HG02642 (cell line): ENCODE data around the gene RNF130.

Source experiments
- ATAC-seq: cut with Tn5 transposase; IDR thresholded peaks from one replicate; pipeline ENCODE4 v1.9.1; 2021; ENCODE audit warnings: mild to moderate bottlenecking; ENCODE audit not compliant: unreplicated experiment, poor library complexity

RNF130 gene, protein sequence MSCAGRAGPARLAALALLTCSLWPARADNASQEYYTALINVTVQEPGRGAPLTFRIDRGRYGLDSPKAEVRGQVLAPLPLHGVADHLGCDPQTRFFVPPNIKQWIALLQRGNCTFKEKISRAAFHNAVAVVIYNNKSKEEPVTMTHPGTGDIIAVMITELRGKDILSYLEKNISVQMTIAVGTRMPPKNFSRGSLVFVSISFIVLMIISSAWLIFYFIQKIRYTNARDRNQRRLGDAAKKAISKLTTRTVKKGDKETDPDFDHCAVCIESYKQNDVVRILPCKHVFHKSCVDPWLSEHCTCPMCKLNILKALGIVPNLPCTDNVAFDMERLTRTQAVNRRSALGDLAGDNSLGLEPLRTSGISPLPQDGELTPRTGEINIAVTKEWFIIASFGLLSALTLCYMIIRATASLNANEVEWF

DNA sequence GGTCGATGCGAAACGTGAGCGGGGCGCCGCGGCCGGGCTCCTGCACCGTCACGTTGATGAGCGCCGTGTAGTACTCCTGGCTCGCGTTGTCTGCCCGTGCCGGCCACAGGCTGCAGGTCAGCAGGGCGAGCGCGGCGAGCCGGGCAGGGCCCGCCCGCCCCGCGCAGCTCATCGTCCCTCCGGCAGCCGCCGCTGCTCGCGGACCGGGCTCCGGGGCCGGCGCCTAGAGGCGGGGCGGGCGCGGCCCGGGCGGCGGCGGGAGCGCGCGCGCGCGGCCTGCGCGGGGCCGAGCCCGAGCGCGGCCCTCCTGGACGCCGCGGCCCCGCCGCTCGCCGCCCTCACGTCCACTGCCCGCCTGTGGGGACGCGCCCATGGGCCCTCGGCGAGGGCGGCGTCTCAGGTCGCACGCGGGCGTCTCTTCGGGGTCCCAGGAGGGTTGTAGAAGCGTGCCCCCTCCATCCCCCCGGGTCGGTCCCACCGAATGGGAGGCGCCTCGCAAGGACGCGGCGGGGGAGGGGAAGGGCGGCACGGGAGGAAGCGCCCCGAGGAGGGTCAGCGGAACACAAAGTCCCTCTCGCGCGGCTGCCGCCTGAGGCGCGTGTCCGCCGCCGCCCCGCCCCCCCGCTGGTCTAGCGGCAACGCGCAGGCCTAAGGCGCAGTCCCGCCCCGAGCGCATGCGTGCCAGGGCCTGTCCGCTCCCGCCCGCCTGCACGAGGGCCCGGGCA is at the start of gene RNF130:
TSS of gene RNF130 (minus strand) at position 229 of the 725 bp plus-strand sequence. CDS start at position 172, 57 bp downstream.
- ATAC-seq, result peak; percentile 54

DNA sequence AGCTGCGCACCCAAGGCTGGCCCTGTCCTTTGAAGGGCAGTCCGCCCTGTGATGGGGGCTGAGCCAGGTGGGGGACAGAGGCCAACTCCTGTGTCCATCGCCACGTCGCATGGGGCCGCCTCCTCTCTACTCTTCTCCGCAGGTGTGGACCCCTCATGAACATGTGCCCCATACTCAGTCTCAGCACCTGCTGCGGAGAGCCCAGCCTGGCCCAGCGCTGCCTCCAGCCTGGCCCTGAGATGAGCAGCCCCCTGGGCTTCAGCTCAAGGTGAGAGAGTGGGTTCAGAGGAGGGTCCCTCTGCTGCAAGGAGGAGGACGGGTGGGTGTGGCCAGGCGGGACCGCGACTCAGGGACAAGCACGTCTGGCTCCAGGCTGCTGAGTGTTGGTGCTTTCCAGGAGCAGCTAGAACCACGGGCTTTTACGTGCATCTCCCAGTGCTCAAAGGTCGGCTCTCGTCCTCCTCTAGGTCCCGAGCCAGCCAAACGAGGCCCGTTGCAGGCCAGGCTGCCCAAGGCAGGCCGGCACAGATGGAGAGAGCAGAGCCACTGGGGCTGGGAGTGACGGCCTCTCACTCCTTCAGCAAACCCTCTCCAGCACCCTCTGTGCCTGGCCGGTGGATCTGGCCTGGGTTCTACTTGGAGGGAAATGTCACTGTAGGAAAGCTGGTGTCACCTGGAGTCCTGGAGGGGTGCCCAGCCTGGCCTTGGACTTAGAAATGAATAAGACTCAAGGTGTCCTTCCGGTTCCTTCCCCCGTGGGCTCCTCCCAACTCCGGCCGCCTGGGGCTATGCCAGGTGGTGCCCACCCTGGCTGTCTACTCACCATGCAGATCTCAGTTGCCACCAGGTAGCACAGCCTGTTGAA is 48.9 kb upstream of the RNF130 start:
- no peak for ATAC-seq

GRCh38 chr5:180119903-180120236 is 48.3 kb upstream of the RNF130 start:
- ATAC-seq, result no peak

GRCh38 chr5:180119031-180119902 is 47.7 kb upstream of the RNF130 start:
- ATAC-seq, result no peak

- no peak for ATAC-seq
Observed at GRCh38 chr5:180118391-180118791, 46.8 kb upstream of the RNF130 start.

GRCh38 chr5:180117000-180117725 is 45.6 kb upstream of the RNF130 start:
- no peak for ATAC-seq

DNA sequence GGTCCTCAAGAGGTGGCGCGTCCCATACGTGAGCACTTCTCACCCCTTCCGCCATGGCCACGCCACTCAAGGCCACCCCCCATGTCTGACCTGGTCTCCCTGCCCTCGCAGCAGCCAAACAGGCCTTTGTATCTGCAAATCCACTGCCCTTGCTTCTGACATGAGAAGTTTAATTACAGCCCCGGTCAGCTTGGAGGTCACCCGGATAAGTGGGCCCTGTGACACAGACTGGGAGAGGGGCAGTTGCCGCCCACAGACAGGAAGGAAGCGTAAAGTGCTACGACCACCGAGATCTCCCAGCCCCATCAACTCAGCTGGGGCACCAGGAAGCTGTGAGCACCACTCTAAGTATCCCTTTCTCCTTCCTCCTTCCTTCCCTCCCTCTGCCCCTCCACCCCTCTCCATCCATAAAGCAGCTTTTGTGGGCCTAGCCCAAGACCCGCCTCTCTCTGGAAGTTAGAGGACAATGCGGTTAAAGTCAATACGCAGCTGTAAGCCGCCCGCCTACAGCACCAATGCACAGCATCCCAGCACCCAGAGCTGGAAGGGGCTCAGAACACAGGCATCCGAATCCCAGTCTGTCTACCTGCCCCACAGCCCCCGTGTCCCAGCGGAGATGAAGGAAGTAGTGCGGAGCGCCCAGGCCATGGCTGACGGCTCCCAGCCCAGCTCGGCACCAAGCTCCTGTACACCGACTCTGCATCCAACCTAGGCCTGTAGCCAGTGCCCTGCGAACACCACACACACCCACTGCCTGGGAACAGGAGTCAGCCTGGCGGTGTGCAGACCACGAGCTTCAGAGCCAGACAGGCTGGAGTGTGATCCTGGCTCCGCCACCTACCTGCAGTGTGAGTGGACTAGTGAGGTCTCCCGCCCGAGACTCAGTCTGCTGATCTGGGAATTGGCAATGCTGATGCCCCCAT is 44.8 kb upstream of the RNF130 start:
- ATAC-seq, result no peak

DNA sequence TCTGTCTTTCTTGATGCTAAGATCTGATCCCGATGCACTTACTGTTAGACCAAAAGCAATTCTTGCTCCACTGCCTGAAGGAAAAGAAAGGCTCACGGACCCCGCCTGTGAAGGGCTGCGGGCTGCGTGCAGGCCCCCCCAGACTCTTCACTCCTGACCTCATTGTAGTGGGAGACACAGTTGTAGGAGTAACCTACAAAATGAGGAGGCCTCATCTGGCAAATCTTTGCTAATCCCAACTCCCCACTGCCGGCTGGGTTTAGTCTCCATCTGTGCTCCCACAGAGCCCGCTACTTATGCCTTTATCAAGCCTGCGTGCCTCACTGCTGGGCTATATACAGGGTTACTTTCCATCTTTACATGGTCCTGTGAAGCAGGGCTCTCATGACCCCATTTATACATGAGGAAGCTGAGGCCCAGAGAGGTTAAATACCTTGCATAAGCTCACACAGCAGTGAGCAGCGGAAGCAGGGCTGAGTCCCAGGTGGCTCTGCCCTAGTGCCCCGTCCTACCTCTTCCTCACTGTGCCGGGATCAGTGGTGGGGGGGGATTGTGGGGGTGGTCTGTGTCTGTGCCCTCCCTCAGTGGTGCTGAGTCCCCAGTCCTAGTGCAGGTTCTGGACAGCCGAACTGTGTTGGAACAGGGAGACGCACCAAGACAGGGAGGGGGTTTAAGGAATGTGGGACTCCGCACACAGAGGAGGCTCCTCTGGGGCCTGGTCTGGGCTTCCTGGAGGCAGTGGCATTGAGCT is 43.9 kb upstream of the RNF130 start:
- ATAC-seq, result no peak

DNA sequence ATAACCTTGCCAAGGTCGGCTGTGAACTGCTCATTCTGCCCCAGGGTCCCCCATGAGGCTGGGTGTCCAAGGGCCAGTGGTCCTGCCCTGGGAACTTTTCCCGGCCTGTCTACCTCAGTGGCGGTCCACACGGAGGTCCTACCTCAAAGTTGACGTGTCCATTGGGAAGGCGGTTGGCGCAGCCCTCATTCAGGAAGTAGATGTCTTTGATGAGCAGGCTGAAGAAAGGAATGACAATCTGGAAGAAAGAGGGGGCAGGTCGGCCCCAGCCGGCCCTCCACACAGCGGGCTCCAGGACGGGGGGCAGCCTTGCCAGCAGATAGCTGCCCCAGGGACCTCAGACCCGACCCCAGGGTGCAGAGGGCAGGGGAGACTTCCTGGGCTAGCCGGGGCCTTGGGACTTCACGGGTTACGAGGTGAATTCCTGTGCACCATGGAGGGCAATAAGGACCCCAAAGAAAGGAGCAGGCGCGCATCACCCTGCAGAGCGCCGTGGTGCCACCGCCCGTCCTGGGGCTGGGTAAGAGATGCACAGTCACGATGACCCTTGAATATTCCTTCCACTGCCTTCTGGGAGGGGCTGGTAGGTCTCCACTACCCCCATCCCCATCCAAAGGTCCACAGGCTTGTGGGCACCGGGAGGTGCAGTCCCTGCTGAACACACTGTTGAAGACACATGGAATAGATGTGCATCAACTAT is 42.9 kb upstream of the RNF130 start:
- no peak for ATAC-seq

- ATAC-seq, result no peak
Observed at GRCh38 chr5:180113660-180114303, 42.2 kb upstream of the RNF130 start.

GRCh38 chr5:180112181-180112861 is 40.8 kb upstream of the RNF130 start:
- ATAC-seq, result no peak

DNA sequence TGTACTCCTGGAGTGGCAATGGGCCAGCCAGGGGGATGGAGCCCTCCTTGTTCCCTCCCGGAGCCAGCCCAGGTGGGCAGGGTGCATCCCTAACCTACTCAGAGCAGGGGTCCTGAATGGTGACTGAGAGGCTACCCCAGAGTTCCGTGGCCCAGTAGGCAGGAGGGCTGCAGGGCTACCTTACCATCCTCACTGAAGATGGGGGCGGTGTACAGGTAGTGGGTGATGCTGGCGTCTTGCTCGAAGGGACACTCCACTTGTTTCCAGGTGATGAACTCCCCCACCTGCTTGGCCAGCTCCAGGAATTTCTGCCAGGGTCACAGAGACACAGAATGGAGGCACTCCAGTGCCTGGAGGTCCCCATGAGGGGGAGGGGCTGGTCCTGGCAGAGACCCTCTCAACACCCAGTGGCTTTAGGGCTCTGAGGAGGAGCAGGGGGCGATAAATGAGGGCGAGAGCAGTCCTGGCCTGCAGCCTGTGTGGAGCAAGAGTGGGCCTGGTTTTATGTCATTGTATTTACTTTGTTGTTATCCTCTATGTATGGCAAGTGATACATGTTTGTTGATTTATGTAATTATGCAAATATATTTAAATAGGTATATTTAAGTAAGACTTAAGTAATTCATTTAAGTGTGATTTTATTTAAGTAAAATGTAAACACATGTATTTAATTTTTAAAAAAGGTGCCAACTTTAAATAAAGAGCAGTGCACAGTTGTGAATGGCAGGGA is 39.9 kb upstream of the RNF130 start:
- ATAC-seq, result no peak

- ATAC-seq, result no peak
Observed at GRCh38 chr5:180109920-180110319, 38.4 kb upstream of the RNF130 start.

DNA sequence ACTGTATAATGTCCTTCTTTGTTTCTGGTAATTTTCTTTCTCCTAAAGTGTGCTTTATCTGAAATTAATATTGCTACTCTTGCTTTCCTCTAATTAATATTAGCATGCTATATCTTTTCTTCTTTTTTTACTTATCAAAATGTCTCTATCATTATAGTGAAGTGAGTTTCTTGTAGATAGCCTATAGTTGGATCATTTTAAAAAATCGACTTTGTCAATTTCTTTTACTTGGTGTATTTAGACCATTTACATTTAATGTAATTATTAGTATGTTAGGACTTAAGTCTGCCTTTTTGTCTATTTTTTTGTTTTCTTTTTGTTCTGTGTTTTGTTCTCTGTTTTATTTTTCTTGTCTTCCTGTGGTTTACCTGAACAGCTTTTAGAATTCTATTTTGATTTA is 35.4 kb upstream of the RNF130 start:
- ATAC-seq, result no peak

DNA sequence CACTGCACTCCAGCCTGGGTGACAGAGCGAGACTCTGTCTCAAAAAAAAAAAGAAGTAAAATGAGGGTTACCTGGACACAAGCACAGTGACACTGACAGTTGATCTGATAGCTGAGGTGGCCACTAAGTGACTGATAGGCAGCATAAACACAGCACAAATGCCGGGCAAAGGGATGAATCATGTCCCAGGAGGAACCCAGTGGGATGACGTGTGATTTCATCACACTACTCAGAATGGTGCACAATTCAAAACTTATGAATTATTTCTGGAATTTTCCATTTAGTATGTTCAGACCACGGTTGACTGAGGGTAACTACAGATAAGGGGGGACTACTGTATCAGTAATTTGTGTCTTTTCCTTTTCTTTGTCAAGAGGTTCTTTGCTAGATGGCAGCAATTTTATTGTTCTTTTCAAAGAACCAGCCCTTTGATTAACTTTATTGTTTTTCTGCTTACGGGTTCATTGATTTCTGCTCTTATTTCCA is 34.3 kb upstream of the RNF130 start:
- ATAC-seq, result no peak
